Vagina (tissue), 2 donors: ENCODE measurements around the gene CBLL1.

Experiments
- CTCF ChIP-seq, 3 experiments: fragments of 450-650 bp in 2 of 3; fragments of 200-600 bp in 1 of 3; sonication (generic) in 1 of 3; IDR thresholded peaks; one replicate each; pipeline ENCODE4 v1.5.1; 2017 to 2019; ENCODE audit warnings: antibody characterized with exemption in 3 of 3, mild to moderate bottlenecking in 2 of 3, moderate library complexity in 2 of 3
- POLR2AphosphoS5 ChIP-seq, 2 donors: sonication (generic); formaldehyde crosslinking; IDR thresholded peaks; one replicate each; pipeline ENCODE4 v1.9.0; 2017; ENCODE audit warnings: antibody characterized with exemption in 2 of 2, mild to moderate bottlenecking in 2 of 2, low read depth in 1 of 2; ENCODE audit not compliant: insufficient read depth in 1 of 2

- no peak for TF ChIP-seq CTCF (IDR thresholded peaks at IDR 0.05)
- TF ChIP-seq POLR2AphosphoS5 (IDR thresholded peaks at IDR 0.05; ENCODE audit: insufficient read depth in 1 of 2, low read depth in 1 of 2): no peak
Measured at GRCh38 chr7:107694386-107694785, 49.6 kb upstream of the CBLL1 start.
